HUES64 (cell line): ENCODE data around the gene CARMIL3. TPM values are rescaled to one million over a fixed set of nuclear protein-coding genes. Genes with fewer than 3 reads are reported as not detected.
"Not testable (repeated sequence)": the region's sequence is repeated elsewhere in the genome, so short reads cannot be mapped to it uniquely, and the experiment has no call there.

ENCODE experiments used
- H3K27ac ChIP-seq: 2 replicates; pipeline ENCODE4 v1.7.0; 2013; ENCODE audit warnings: low read depth, low read length, inconsistent platforms
- H3K27me3 ChIP-seq: 2 replicates; pipeline ENCODE4 v1.6.1; 2013; ENCODE audit warnings: mild to moderate bottlenecking, low read length; ENCODE audit not compliant: insufficient read depth
- H3K36me3 ChIP-seq: 2 replicates; pipeline ENCODE4 v1.6.1; 2013; ENCODE audit warnings: mild to moderate bottlenecking, low read length; ENCODE audit not compliant: insufficient read depth
- H3K4me1 ChIP-seq: 2 replicates; pipeline ENCODE4 v1.6.1; 2013; ENCODE audit warnings: mild to moderate bottlenecking, low read length, moderate library complexity; ENCODE audit not compliant: insufficient read depth
- H3K4me3 ChIP-seq: 2 replicates; pipeline ENCODE4 v1.5.1; 2013; ENCODE audit warnings: mild to moderate bottlenecking, low read length, moderate library complexity
- H3K9ac ChIP-seq: 2 replicates; pipeline ENCODE4 v1.6.1; 2013; ENCODE audit warnings: mild to moderate bottlenecking, low read depth, low read length
- H3K9me3 ChIP-seq: 2 replicates; pipeline ENCODE4 v1.6.1; 2013; ENCODE audit warnings: low read depth, low read length; ENCODE audit not compliant: insufficient read depth
- WGBS: fragments of 150-250, 120-280 bp; methylation state at CpG from one replicate; pipeline ENCODE4 v1.1.7; 2013; ENCODE audit warnings: missing lambda C conversion rate; 5-methylcytosine and 5-hydroxymethylcytosine counted together
- polyA plus RNA-seq, 2 experiments: library from polyadenylated mRNA; stranded (reverse); fragments of 50-300 nt; gene quantifications; one replicate each; pipeline ENCODE4 v1.2.3, GENCODE V29; 2013

Gene CARMIL3, protein sequence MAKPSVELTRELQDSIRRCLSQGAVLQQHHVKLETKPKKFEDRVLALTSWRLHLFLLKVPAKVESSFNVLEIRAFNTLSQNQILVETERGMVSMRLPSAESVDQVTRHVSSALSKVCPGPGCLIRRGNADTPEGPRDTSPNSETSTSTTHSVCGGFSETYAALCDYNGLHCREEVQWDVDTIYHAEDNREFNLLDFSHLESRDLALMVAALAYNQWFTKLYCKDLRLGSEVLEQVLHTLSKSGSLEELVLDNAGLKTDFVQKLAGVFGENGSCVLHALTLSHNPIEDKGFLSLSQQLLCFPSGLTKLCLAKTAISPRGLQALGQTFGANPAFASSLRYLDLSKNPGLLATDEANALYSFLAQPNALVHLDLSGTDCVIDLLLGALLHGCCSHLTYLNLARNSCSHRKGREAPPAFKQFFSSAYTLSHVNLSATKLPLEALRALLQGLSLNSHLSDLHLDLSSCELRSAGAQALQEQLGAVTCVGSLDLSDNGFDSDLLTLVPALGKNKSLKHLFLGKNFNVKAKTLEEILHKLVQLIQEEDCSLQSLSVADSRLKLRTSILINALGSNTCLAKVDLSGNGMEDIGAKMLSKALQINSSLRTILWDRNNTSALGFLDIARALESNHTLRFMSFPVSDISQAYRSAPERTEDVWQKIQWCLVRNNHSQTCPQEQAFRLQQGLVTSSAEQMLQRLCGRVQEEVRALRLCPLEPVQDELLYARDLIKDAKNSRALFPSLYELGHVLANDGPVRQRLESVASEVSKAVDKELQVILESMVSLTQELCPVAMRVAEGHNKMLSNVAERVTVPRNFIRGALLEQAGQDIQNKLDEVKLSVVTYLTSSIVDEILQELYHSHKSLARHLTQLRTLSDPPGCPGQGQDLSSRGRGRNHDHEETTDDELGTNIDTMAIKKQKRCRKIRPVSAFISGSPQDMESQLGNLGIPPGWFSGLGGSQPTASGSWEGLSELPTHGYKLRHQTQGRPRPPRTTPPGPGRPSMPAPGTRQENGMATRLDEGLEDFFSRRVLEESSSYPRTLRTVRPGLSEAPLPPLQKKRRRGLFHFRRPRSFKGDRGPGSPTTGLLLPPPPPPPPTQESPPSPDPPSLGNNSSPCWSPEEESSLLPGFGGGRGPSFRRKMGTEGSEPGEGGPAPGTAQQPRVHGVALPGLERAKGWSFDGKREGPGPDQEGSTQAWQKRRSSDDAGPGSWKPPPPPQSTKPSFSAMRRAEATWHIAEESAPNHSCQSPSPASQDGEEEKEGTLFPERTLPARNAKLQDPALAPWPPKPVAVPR (N-terminal part only)
- 2.6 TPM for polyA plus RNA-seq (2013, experiment 1 of 2)
- 2.6 TPM for polyA plus RNA-seq (2013, experiment 2 of 2)

DNA sequence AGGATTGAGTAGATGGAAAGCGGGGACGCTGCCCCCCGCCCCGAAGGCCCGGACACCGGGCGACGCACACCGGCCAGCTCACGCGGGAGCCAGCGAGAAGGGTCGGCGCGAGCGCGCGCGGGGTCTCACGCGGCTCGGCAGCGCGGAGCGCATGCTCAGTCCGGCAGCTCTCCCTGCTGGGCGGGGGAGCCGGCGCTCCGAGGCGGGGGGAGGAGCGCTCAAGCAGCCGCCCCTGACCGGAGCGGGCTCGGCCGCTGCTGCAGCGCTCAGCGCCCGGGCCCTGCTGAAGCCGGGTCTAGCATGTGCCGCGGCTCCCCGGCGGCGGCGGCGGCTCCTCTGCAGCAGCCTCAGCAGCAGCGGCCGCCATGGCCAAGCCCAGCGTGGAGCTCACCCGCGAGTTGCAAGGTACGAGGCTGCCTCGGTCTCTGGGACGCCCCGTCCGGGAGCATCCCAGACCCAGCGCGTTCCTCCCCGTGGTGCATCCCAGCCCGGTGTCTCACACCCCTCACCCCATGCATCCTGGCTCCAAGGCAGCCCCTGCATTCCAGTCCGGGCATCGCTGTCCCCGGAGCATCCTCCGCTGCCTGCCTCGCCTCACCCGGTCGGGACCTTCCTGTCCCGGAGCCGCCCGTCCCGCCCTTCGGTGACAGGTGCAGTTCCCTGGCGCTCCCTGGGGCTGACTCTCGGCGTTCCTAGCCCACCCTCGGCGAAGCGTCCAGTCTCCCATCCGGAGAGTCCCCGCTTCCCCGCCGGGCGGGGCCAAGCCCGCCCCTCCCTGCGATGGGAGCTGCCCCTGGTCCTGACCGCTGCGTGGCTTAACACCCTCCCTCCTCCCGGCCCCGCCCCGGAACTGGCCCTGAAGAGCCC, at the start of gene CARMIL3:
TSS of gene CARMIL3 (plus strand) at position 221 of the 867 bp plus-strand sequence. CDS start at position 366, 145 bp downstream.
- H3K36me3 ChIP-seq, result no peaks in the 10 kb centered on the region
- peak within 1 kb of the TSS; percentile 82 for H3K9ac ChIP-seq
- WGBS, result under 1% methylated on average over 92 of the region's 92 CpGs
- H3K4me1 ChIP-seq, result no peaks in the 10 kb centered on the region
- peaks cover 9% of the 10 kb centered on the region; the same call in 1 of the 2 replicates for H3K27me3 ChIP-seq
- H3K4me3 ChIP-seq, result peak within 1 kb of the TSS; percentile 61
- H3K9me3 ChIP-seq, result no peaks in the 10 kb centered on the region
- H3K27ac ChIP-seq, result 0 out of 2 replicates have a peak within 1 kb of the TSS, but pooled peaks have one; percentile 4

DNA sequence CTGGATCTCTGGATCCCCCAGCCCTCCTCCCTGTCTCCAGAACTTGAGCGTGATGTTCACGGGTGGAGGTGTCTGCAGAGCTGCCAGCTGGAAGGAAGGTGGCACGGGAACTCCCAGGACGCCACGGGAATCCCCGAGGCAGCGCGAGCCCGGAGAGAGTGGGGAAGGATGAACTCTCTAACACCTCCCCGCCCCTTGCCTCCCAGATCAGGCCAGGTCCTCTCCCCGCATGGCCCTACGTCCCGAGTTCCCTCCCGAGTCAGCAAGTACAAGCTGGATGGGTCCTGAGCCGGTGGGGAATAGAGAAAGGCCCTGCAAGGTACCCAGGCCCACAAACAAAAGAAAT, 45.4 kb upstream of the CARMIL3 start:
- not testable (repeated sequence) for H3K36me3 ChIP-seq, H3K27ac ChIP-seq, H3K9ac ChIP-seq, H3K27me3 ChIP-seq, H3K4me1 ChIP-seq, H3K9me3 ChIP-seq
- 11% methylated on average over 4 of the region's 15 CpGs for WGBS
- H3K4me3 ChIP-seq, result peak overlapping the region; percentile 42

DNA sequence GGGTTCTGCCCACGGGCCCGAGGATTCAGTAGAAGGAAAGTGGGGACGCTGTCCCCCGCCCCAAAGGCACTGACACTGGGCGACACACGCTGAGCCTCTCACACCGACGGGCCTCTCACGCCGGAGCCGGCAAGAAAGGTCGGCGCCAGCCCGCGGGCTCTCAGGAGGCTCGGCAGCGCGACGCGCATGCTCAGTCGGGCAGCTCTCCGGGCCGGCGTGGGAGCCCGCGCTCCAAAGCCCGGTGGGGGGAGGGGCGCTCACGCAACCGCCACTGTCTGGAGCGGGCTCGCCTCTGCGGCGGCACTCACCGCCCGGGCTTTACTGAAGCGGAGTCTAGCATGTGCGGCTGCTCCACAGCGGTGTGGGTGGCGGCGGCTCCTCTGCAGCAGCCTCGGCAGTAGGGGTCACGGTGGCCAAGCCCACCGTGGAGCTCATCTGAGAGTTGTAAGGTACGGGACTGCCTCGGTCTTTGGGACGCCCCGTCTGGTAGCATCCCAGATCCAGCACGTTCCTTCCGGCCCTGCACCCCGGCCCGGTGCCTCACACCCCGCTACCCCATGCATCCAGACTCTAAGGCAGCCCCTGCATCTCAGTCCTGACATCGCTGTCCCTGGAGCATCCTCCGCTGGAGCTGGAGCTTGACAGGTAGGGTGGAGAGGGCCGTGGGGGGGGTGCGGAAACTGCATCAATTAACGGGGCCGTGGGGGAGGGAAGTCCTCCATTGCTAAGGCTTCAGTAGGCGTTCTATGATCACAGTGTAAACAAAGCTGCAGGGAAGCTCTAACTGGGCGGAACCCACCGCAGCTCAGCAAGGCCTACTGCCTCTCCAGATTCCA, 44.8 kb upstream of the CARMIL3 start:
- not testable (repeated sequence) for H3K36me3 ChIP-seq, H3K9me3 ChIP-seq, H3K27me3 ChIP-seq, H3K4me1 ChIP-seq, H3K27ac ChIP-seq, H3K9ac ChIP-seq
- H3K4me3 ChIP-seq, result peak overlapping the region; percentile 42
- WGBS, result 5% methylated on average over 57 of the region's 62 CpGs

DNA sequence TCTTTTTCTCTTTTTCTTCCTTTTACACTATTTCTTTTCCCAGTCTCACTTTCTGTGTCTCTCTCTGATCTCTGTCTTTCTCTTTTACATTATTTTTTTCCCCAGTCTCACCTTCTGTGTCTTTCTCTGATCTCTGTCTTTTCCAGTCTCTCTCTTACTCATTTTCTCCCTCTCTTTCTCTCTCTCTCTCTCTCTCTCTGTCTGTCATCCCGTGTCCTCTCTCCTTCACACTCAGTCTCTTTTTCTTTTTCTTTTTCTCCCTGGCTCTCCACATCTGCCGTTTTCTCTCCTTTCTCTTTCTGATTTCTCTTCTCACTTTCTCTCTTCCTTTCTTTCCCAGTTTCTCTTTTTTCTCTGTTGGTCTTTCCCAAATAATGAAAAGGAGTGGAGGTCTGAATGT, 40.8 kb upstream of the CARMIL3 start:
- Histone ChIP-seq H3K4me1 (peaks cover 9% of the 10 kb centered on the region; the same call in 1 of the 2 replicates), H3K36me3 (no peaks in the 10 kb centered on the region), H3K27ac (no peak overlapping the region), H3K4me3 (no peak overlapping the region), H3K9ac (no peak overlapping the region), H3K9me3 (no peaks in the 10 kb centered on the region), H3K27me3 (no peaks in the 10 kb centered on the region)
- WGBS, result 72% methylated on average over 2 of the region's 2 CpGs

DNA sequence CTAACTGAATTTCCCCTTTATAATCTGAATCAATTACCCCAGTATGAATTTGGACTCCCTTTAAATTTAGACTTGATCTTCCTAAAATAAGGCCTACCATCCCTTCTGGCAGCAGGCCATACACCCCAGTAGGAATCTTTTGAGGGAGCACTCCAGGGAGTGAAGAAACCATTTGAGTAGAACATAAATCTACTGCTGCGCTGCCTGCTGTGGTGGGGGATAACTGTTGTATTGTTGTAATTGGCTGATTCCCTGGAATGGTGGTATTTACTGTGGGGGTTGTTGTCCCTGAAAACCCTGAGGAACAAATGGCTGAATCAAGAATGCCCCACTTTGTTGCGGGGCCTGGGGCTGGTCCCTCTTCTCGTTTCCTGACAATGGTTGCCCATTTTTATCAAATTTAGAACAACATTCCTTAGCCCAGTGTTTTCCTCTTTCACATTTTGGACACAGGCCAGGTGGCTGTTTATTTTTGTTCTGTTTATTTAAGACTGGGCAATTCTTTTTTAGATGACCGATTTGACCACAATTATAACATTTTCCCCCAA, 39.0 kb upstream of the CARMIL3 start:
- not testable (repeated sequence) for H3K27ac ChIP-seq, H3K36me3 ChIP-seq, H3K27me3 ChIP-seq, H3K9ac ChIP-seq, H3K9me3 ChIP-seq, H3K4me1 ChIP-seq, H3K4me3 ChIP-seq
- 77% methylated on average over 4 of the region's 4 CpGs for WGBS

DNA sequence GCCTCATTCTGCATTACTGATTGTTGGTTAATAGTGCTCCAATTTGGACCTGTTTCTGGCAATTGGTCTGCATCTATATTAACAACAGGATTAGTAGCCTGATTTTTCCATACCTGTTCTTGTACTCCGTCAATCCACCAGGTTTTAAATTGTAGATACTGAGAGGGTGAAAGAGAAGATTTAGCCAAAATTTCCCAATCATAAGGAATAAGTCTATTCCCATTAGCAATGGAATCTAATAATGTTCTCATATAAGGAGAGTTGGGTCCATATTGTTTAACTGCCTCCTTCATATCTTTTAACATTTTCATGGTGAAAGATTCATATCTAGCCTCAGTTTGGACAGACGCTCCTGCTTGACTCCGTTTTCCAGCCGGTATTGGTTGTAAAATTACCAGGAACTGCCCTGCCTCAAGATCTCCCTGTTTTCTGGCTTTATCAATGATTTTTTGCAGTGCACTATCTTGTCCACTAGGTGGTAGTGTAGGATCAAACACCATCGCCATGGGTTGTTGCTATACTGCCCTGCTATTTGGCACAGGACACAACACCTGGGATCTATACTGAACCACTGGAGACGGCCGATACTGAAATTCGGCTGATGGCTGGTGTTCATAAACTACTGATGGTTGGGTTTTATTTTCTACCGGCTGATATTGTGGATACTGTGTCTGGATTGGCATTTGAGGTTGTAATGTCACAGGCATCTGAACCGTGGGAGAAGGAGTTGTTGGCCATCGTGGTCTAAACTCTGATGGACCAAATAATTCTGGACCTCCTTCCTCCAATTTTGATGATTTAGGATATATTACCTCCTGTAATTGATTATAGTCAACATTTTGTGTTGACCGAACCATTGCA, 37.9 kb upstream of the CARMIL3 start:
- Histone ChIP-seq H3K9me3 (no peaks in the 10 kb centered on the region), H3K36me3 (no peaks in the 10 kb centered on the region), H3K27me3 (no peaks in the 10 kb centered on the region), H3K4me3 (no peak overlapping the region), H3K27ac (no peak overlapping the region), H3K9ac (no peak overlapping the region), H3K4me1 (peaks cover 9% of the 10 kb centered on the region; the same call in 1 of the 2 replicates)
- 46% methylated on average over 11 of the region's 12 CpGs for WGBS

DNA sequence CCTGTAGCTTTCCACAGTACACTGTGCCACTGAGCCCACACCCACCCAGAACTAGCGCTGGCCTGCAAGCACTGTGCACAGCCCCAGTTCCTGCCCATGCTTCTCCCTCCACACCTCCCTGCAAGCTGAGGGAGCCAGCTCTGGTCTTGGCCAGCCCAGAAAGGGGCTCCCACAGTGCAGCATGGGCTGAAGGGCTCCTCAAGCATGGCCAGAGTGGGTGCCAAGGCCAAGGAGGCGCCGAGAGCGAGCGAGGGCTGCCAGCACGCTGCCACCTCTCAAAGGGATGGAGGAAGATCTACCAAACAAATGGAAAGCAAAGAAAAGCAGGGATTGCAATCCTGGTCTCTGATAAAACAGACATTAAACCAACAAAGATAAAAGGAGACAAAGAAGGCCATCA, 36.1 kb upstream of the CARMIL3 start:
- not testable (repeated sequence) for H3K4me1 ChIP-seq
- 90% methylated on average over 6 of the region's 6 CpGs for WGBS

DNA sequence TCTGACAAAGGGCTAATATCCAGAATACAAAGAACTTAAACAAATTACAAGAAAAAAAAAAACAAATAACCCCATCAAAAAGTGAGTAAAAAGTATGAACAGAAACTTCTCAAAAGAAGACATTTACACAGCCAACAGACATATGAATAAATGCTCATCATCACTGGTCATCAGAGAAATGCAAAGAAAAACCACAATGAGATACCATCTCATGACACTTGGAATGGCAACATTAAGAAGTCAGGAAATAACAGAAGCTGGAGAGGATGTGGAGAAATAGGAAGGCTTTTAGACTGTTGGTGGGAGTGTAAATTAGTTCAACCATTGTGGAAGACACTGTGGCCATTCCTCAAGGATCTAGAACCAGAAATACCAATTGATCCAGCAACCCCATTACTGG, 32.8 kb upstream of the CARMIL3 start:
- H3K27me3 ChIP-seq, H3K4me3 ChIP-seq, H3K4me1 ChIP-seq, H3K9ac ChIP-seq, H3K36me3 ChIP-seq, H3K27ac ChIP-seq, H3K9me3 ChIP-seq: not testable (repeated sequence)

More for the DNA sequence above, 36.1 kb upstream of the CARMIL3 start:
- not testable (repeated sequence) for H3K9ac ChIP-seq, H3K9me3 ChIP-seq, H3K4me3 ChIP-seq, H3K27ac ChIP-seq, H3K36me3 ChIP-seq, H3K27me3 ChIP-seq

DNA sequence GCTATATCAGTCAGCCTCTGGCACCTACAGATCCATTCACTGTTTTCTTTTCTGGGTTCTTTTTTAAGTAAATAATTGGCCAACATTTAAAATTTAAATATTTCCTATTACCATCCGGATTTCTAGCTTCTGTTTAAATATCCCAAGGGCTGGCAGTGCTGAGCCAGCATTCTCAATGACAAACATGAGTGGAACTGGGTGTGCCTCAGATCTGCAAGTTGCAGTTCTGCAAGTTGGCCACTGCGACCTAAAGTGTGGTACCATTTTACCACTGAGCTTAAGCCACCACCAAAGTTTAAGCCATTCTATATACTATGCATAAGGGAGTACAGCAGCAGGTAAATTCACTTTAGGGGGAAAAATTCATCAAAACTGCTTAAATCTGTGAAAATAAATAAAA, 31.9 kb upstream of the CARMIL3 start:
- not testable (repeated sequence) for H3K27me3 ChIP-seq, H3K4me3 ChIP-seq, H3K36me3 ChIP-seq, H3K4me1 ChIP-seq, H3K9me3 ChIP-seq, H3K27ac ChIP-seq, H3K9ac ChIP-seq
- WGBS, result 28% methylated on average over 2 of the region's 2 CpGs
